ENCODE results near the gene KLK8. TPM values are rescaled to one million over a fixed set of nuclear protein-coding genes. Genes with fewer than 3 reads are reported as not detected.

KLK8 gene
- total RNA-seq: not detected in 2 replicates

GRCh38 chr19:51001515-51001914, at the start of gene KLK8:
Gene KLK8 (minus strand): TSS chr19:51001604. CDS start chr19:51001167, 437 bp downstream.

GRCh38 chr19:51034704-51035103, 33.3 kb upstream of the KLK8 start, which contains the start of gene KLK12:
Gene KLK12 (minus strand): TSS chr19:51035002. CDS start chr19:51034621, 381 bp downstream.

GRCh38 chr19:51026554-51026831, 25.1 kb upstream of the KLK8 start, which contains the start of gene KLK11:
Gene KLK11 (minus strand): TSS chr19:51026616. CDS start chr19:51025631, 985 bp downstream.

GRCh38 chr19:51019544-51019925, 18.1 kb upstream of the KLK8 start, which contains the start of gene KLK10:
Gene KLK10 (minus strand): TSS chr19:51019709. CDS start chr19:51019130, 579 bp downstream.

GRCh38 chr19:50983625-50984292, 17.6 kb downstream of the KLK8 start, which contains the start of gene KLK7:
Gene KLK7 (minus strand): TSS chr19:50983917. CDS start chr19:50982399, 1,518 bp downstream.

GRCh38 chr19:50969413-50969760, 32.0 kb downstream of the KLK8 start, which contains the start of gene KLK6:
Gene KLK6 (minus strand): TSS chr19:50969591. CDS start chr19:50968104, 1,487 bp downstream.

GRCh38 chr19:50952910-50953309, 48.5 kb downstream of the KLK8 start, which contains the start of gene KLK5:
Gene KLK5 (minus strand): TSS chr19:50953038. CDS start chr19:50952657, 381 bp downstream.

Other genes with a start within 250 kb of the KLK8 start
- gene GPR32, start 231.1 kb downstream of the KLK8 start, total RNA-seq: not detected in 2 replicates
- gene ACP4, start 211.2 kb downstream of the KLK8 start, total RNA-seq: not detected in 2 replicates
- gene KLK1, start 177.8 kb downstream of the KLK8 start, total RNA-seq: not detected in 2 replicates
- not detected in 2 replicates for gene KLK15, start 168.0 kb downstream of the KLK8 start, total RNA-seq
- not detected in 2 replicates for gene KLK3, start 146.7 kb downstream of the KLK8 start, total RNA-seq
- gene KLK2, start 128.2 kb downstream of the KLK8 start, total RNA-seq: not detected in 2 replicates
- gene KLK4, start 90.2 kb downstream of the KLK8 start, total RNA-seq: not detected in 2 replicates
- gene KLK5, start 48.6 kb downstream of the KLK8 start, total RNA-seq: not detected in 2 replicates
- gene KLK6, start 32.0 kb downstream of the KLK8 start, total RNA-seq: not detected in 2 replicates
- gene KLK7, start 17.7 kb downstream of the KLK8 start, total RNA-seq: not detected in 2 replicates
- gene KLK10, start 18.1 kb upstream of the KLK8 start, total RNA-seq: not detected in 2 replicates
- not detected in 2 replicates for gene KLK11, start 25.0 kb upstream of the KLK8 start, total RNA-seq
- not detected in 2 replicates for gene KLK12, start 33.4 kb upstream of the KLK8 start, total RNA-seq
- gene KLK13, start 63.5 kb upstream of the KLK8 start, total RNA-seq: not detected in 2 replicates
- gene KLK14, start 81.3 kb upstream of the KLK8 start, total RNA-seq: not detected in 2 replicates
- gene CTU1, start 106.8 kb upstream of the KLK8 start, total RNA-seq: 2.5 and 3.6 TPM in 2 replicates
- gene SIGLEC9, start 123.3 kb upstream of the KLK8 start, total RNA-seq: not detected in 2 replicates
- gene SIGLEC7, start 140.7 kb upstream of the KLK8 start, total RNA-seq: not detected in 2 replicates
- gene CD33, start 223.5 kb upstream of the KLK8 start, total RNA-seq: not detected in 2 replicates
- gene SIGLECL1, start 249.5 kb upstream of the KLK8 start, total RNA-seq: not detected in 2 replicates

Measured in articular chondrocyte of knee joint (primary cell).